ENCODE data around the gene GPC5.
"Not testable (repeated sequence)": the region's sequence is repeated elsewhere in the genome, so short reads cannot be mapped to it uniquely, and the experiment has no call there.

GPC5 gene

GRCh38 chr13:92843549-92843948 is 1445.1 kb downstream of the GPC5 start:
- DNase-seq (ENCODE audit: low read depth) = peak; percentile 53

GRCh38 chr13:92849381-92849780 is 1451.0 kb downstream of the GPC5 start:
- DNase-seq (ENCODE audit: low read depth) = no peak

GRCh38 chr13:92864584-92865284 is 1466.3 kb downstream of the GPC5 start:
- no peak for DNase-seq (ENCODE audit: low read depth)

DNA sequence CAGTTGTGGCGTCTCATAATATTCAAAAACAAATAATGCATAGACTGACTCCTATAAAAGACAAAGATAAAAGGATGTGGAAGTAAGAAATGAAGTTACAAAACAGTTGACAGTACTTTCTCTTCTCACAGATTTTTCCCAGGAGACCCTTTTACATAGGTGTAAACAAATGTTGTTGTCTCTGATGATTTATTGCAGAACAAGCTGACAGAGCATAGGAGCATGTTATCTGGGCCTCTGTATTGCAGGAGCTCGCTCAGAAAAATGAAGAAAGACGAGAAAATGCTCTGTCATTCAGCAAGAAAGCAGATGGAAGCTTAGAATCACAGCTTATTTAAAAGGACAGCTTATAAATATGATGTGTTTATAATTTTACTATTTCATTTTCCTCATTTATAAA is 1474.6 kb downstream of the GPC5 start:
- DNase-seq (ENCODE audit: low read depth) = no peak

DNA sequence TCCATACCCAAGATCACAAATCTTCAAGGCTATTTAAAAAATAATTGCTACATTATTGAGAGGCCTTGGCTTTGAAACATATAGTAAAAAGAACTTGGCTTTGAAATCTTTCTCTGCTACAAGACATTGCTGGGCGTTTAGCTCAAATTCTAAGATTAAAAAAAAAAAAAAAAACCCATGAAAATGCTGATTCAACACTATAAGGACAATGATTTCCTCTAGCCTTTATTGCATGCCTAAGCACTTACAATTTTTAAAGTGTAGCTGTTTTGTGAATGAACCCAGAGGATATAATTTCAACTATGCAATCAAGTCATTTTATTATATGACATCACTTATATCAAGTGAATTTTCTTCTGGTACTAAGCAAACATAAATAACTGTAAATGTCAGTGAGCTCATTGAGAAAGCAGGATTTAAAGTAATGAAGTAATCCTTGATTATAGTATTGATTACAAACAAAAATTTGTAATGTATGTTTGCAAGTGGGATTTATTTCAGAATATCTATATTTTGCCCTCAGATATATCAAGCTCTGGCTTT is 1488.2 kb downstream of the GPC5 start:
- DNase-seq (ENCODE audit: low read depth) = no peak

DNA sequence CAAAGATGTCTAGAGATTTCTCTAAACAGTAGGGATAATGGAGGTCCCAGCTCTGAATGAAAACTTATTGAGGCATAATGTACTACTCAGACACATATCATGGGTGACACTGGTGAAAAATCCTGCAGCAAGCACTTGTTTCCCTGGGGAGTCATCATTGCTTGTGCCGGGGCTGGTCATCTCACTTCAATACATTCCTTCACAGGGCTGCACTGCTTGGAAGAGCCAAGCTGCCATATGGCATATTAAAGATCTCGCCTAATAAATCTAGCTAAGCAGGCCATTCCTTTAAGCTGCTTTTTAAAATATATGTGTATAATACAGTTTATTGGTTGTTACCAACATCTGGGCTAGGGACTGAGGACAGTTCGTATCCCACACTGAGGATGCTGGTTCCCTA is 1496.0 kb downstream of the GPC5 start:
- no peak for DNase-seq (ENCODE audit: low read depth)

DNA sequence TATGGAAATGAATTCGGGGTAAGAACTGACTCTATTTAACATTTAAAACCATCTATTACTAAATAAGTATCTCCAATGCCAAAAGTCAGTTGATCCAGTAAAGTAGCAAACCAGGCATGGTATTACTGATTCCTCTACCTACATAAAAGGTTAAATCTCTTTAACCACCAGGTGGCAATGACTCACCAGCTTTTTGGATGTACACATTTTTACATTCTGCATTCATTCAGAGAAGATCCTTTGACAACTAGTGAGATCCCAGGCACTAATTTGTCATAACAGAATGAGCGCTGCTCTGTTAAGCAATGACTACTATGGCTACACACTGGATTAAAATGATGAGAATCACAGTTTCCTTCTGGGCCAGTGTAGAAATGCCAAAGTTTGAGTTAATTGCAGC is 1498.4 kb downstream of the GPC5 start:
- peak; percentile 3 for DNase-seq (ENCODE audit: low read depth)

- not testable (repeated sequence) for DNase-seq (ENCODE audit: low read depth)
These were observed 1500.5 kb downstream of the GPC5 start for GRCh38 chr13:92898946-92899345.

DNA sequence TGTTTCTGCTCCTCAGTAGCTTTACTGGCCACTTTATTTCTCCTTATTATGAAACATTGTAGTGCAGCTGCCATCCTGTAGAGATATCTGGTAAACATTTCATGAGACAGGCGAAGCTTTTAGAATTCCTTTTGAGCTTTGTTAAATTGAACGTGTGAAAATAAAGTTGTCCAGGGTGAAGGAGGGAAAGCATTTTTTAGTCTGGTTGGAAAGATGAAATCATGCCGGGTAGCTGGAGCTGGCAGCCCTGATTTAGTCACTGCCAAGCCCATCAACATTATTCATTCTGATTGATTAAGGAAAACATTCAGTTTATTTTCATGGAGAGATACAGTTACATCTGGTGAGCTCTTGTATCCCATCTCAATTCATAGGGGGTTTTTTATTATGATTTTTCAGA is 1502.0 kb downstream of the GPC5 start:
- no peak for DNase-seq (ENCODE audit: low read depth)

- no peak for DNase-seq (ENCODE audit: low read depth)
These were observed 1503.3 kb downstream of the GPC5 start for GRCh38 chr13:92901739-92902138.

- no peak for DNase-seq (ENCODE audit: low read depth)
These were observed 1514.2 kb downstream of the GPC5 start for GRCh38 chr13:92912629-92913028.

DNA sequence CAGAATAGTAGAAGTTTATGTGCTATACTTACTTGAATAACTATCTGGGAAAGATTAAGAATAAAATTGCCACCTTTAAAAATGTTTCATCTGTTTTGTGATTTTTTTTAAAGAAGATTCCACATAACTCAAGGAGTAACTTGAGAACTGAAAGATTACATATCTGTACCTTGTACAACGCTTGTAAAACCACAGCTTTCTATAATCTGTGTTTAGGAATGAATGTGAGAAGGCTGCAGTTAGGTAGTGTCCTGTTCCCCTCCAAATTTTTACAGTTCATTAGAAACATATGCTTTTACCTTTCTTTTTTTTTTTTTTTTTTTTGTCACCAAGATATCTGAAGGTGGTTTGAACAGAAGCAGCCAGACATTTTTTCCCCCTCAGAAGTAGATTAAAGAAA is 1515.4 kb downstream of the GPC5 start:
- DNase-seq (ENCODE audit: low read depth) = no peak
